Endothelial cell of umbilical vein (primary cell): ENCODE results near the gene LYSMD4. TPM values are rescaled to one million over a fixed set of nuclear protein-coding genes. Genes with fewer than 3 reads are reported as not detected.

Source experiments
- BruUV-seq: library from RNA; stranded (reverse); fragments of 400-500 nt; replicated peaks from 2 replicates; lab custom pipeline; 2021; lab: Mats Ljungman, UMichigan
- CTCF ChIA-PET: fragments of 300-600, 350-600 bp; sonication (Branson Sonifier 250); formaldehyde crosslinking; loops from one replicate; lab custom pipeline; 2021; ENCODE audit warnings: antibody characterized with exemption, inconsistent platforms; lab: Charles Lee
- POLR2A ChIA-PET: fragments of 300-600, 350-600 bp; sonication (Branson Sonifier 250); formaldehyde crosslinking; loops from one replicate; lab custom pipeline; 2021; ENCODE audit warnings: antibody characterized with exemption, inconsistent platforms; lab: Charles Lee
- DNase-seq: peaks from one replicate; pipeline ENCODE4 v3.0.0-alpha.2; 2011; ENCODE audit warnings: low read depth, low spot score
- FAIRE-seq: peaks from 2 replicates; lab custom pipeline; 2011; peaks lifted over from hg19 to GRCh38; lab: Jason Lieb, UNC
- H2AFZ ChIP-seq: 2 replicates; pipeline ENCODE4 v1.6.0; 2012; ENCODE audit warnings: low read depth, low read length, control low read depth, inconsistent platforms
- H3K27ac ChIP-seq: 2 replicates; pipeline ENCODE4 v1.5.1; 2011; ENCODE audit warnings: low read depth, mild to moderate bottlenecking, control low read depth, low read length, moderate library complexity; ENCODE audit not compliant: insufficient read depth
- H3K27me3 ChIP-seq, 2 experiments: 2 replicates each; pipeline versions ENCODE4 v1.6.0 to v1.6.1; 2011; ENCODE audit warnings: low read length in 2 of 2, mixed read lengths in 1 of 2; ENCODE audit not compliant: control insufficient read depth in 2 of 2, insufficient read depth in 2 of 2
- H3K36me3 ChIP-seq, 2 experiments: 2 replicates in 1 of 2; 3 replicates in 1 of 2; pipeline ENCODE4 v1.5.1; 2011; ENCODE audit warnings: low read length in 2 of 2, mild to moderate bottlenecking in 1 of 2, moderate library complexity in 1 of 2; ENCODE audit not compliant: control insufficient read depth in 2 of 2, insufficient read depth in 2 of 2; ENCODE audit errors: extremely low read depth in 1 of 2
- H3K4me1 ChIP-seq: 3 replicates; pipeline ENCODE4 v1.5.1; 2011; ENCODE audit warnings: mild to moderate bottlenecking, low read length; ENCODE audit not compliant: control insufficient read depth, insufficient read depth; ENCODE audit errors: extremely low read depth
- H3K4me2 ChIP-seq: 2 replicates; pipeline ENCODE4 v1.6.1; 2011; ENCODE audit warnings: low read length, control low read depth, mixed read lengths; ENCODE audit not compliant: insufficient read depth
- H3K4me3 ChIP-seq, 3 experiments: fragments of 200-600 bp in 1 of 3; sonication (generic), shearing (Covaris generic) in 1 of 3; replicated peaks in 1 of 3; 2 replicates each; pipeline ENCODE4 v1.5.1; 2011 to 2016; ENCODE audit warnings: control low read depth in 3 of 3, low read length in 3 of 3, mild to moderate bottlenecking in 2 of 3, inconsistent platforms in 1 of 3, low read depth in 1 of 3, moderate library complexity in 1 of 3; ENCODE audit not compliant: insufficient read depth in 1 of 3
- H3K79me2 ChIP-seq: 2 replicates; pipeline ENCODE4 v1.6.0; 2012; ENCODE audit warnings: low read length, inconsistent platforms; ENCODE audit not compliant: control insufficient read depth, insufficient read depth
- H3K9ac ChIP-seq: replicated peaks from 2 replicates; pipeline ENCODE3; 2011; ENCODE audit warnings: low read length, control low read depth; ENCODE audit not compliant: insufficient read depth; ENCODE audit errors: extremely low read depth
- H3K9me1 ChIP-seq: replicated peaks from 3 replicates; pipeline ENCODE4 v1.6.0; 2011; ENCODE audit warnings: mild to moderate bottlenecking, low read length; ENCODE audit not compliant: control insufficient read depth, insufficient read depth; ENCODE audit errors: extremely low read depth
- H3K9me3 ChIP-seq: replicated peaks from 2 replicates; pipeline ENCODE4 v1.5.1; 2012; ENCODE audit warnings: low read length, inconsistent platforms; ENCODE audit not compliant: control insufficient read depth, insufficient read depth
- H4K20me1 ChIP-seq: replicated peaks from 2 replicates; pipeline ENCODE3; 2011; ENCODE audit warnings: mild to moderate bottlenecking, low read length; ENCODE audit not compliant: control insufficient read depth, insufficient read depth; ENCODE audit errors: extremely low read depth
- CTCF ChIP-seq, 2 donors: IDR thresholded peaks; 1 replicate in 1 of 2; 2 replicates in 1 of 2; pipeline ENCODE4 v1.5.1; 2011; ENCODE audit warnings: low read length in 2 of 2, mild to moderate bottlenecking in 2 of 2, moderate library complexity in 2 of 2, control low read depth in 1 of 2, inconsistent platforms in 1 of 2, low read depth in 1 of 2; ENCODE audit not compliant: insufficient read depth in 1 of 2; ENCODE audit errors: extremely low read depth in 1 of 2
- EZH2 ChIP-seq: IDR thresholded peaks from 2 replicates; pipeline ENCODE4 v1.6.1; 2012; ENCODE audit warnings: borderline replicate concordance, low read depth, mild to moderate bottlenecking, moderate library complexity, low read length, inconsistent platforms; ENCODE audit not compliant: severe bottlenecking
- FOS ChIP-seq: IDR thresholded peaks from 2 replicates; pipeline ENCODE4 v1.6.1; 2011; ENCODE audit warnings: mild to moderate bottlenecking, low read length, moderate library complexity, borderline replicate concordance; ENCODE audit not compliant: insufficient read depth
- JUN ChIP-seq: IDR thresholded peaks from 2 replicates; pipeline ENCODE4 v1.6.1; 2011; ENCODE audit warnings: borderline replicate concordance, low read depth; ENCODE audit not compliant: insufficient read length, insufficient read depth
- MAX ChIP-seq: IDR thresholded peaks from 2 replicates; pipeline ENCODE4 v1.6.1; 2011; ENCODE audit not compliant: insufficient read depth, insufficient read length
- MYC ChIP-seq: IDR thresholded peaks from one replicate; pipeline ENCODE4 v1.6.1; 2011; ENCODE audit warnings: mild to moderate bottlenecking, low read depth, low read length
- POLR2A ChIP-seq: IDR thresholded peaks from 2 replicates; pipeline ENCODE4 v1.6.1; 2012; ENCODE audit warnings: low read depth, mild to moderate bottlenecking, control low read depth, low read length
- POLR2AphosphoS5 ChIP-seq: IDR thresholded peaks from 2 replicates; pipeline ENCODE4 v1.6.1; 2012; ENCODE audit warnings: low read depth, mild to moderate bottlenecking, control low read depth, low read length, moderate library complexity; ENCODE audit not compliant: insufficient read depth
- dilution Hi-C: fragments of 300-500 bp; cut with MboI; formaldehyde crosslinking; loops from one replicate; pipeline ENCODE4 v1.15.0; 2019; ENCODE audit warnings: low sequenced_read_pairs; ENCODE audit not compliant: extremely low pct_ligation_motif_present
- intact Hi-C: fragments of 100-400 bp; cut with micrococcal nuclease; formaldehyde crosslinking; loops from one replicate; pipeline ENCODE4 v1.10.0; 2022
- polyA plus RNA-seq, 4 experiments: library from polyadenylated mRNA; depleted of rRNA in 3 of 4; stranded (reverse) in 3 of 4; unstranded in 1 of 4; fragments of >200 nt; gene quantifications; 2 replicates each; pipeline versions ENCODE4 v1.2.1 to v1.2.3, GENCODE V29; 2011 to 2012; ENCODE audit warnings: missing spikeins in 1 of 4
- total RNA-seq: library from RNA; stranded (reverse); gene quantifications from 2 replicates; pipeline ENCODE4 v1.2.3, GENCODE V29; 2021

LYSMD4 gene
- total and polyA plus RNA-seq, 2 donors (not counting 3 experiments of a cell fraction or from before 2014, with no cell fraction given): 7.0 to 7.1 TPM

GRCh38 chr15:99712415-99712814 lies 20.8 kb downstream of the LYSMD4 start:
- peaks cover 21% of the 10 kb centered on the region for H3K4me1 ChIP-seq
- intact Hi-C loops (no loop called here), dilution Hi-C loops (loop anchor here (25.0 kb wide), 1 partner anchor 425 kb away; no protein-coding TSS in a partner anchor)
- H3K79me2 ChIP-seq: no peaks in the 10 kb centered on the region
- CTCF ChIA-PET: interaction anchor here (7.9 kb wide), 1 partner anchor 8 kb away, joined by 48 read pairs; no protein-coding TSS in a partner anchor
- FAIRE-seq: no peak
- no peak for DNase-seq
- H3K27me3 ChIP-seq: no peaks in the 10 kb centered on the region
- no peak overlapping the region for H3K27ac ChIP-seq
- no TSS peak for BruUV-seq
- H3K9ac ChIP-seq: no peak overlapping the region
- TF ChIP-seq POLR2A (no peak), FOS (no peak), CTCF (IDR thresholded peaks at IDR 0.05; ENCODE audit: extremely low read depth in 1 of 2, insufficient read depth in 1 of 2, low read depth in 1 of 2, low read length in 2 of 2) (no peak), EZH2 (no peak), MYC (no peak), MAX (no peak), JUN (no peak), POLR2AphosphoS5 (no peak)
- no peaks in the 10 kb centered on the region for H3K9me3 ChIP-seq
- H4K20me1 ChIP-seq: no peaks in the 10 kb centered on the region
- H3K36me3 ChIP-seq: peaks cover 4 to 12% of the 10 kb centered on the region in 2 experiments
- no peak overlapping the region for H3K4me3 ChIP-seq
- H3K4me2 ChIP-seq: no peak overlapping the region
- no peak overlapping the region for H2AFZ ChIP-seq
- H3K9me1 ChIP-seq: no peaks in the 10 kb centered on the region
- POLR2A ChIA-PET: no interaction called here
